HL-60/S4 treated with phorbol 12-myristate 13-acetate at 8.2 ng/mL for 4 days and 3 days (cell line): ENCODE results near the gene TPRX2.
"Not testable (repeated sequence)": the region's sequence is repeated elsewhere in the genome, so short reads cannot be mapped to it uniquely, and the experiment has no call there.

Experiments
- in situ Hi-C: fragments of 300-500 bp; cut with MboI; formaldehyde crosslinking; loops from 2 replicates; pipeline ENCODE4 v1.15.0; 2022; ENCODE audit warnings: low sequenced_read_pairs

The TPRX2 gene, protein sequence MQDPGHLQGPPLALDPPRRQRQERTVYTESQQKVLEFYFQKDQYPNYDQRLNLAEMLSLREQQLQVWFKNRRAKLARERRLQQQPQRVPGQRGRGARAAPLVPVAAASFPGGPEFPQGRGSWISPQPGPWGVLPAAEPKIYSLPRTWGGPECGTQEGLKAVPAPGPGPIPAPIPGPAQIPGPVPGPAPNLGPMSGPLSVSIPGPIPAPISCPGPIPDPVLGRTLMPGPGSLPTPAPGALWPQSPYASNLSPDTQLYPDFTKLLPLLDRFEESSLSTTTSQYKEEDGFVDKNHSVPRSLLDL

GRCh38 chr19:47858646-47859285 lies at the start of gene TPRX2:
TPRX2 (plus strand) TSS chr19:47859235; CDS start chr19:47859247, 12 bp downstream.
- in situ Hi-C loops: not testable (repeated sequence)

DNA sequence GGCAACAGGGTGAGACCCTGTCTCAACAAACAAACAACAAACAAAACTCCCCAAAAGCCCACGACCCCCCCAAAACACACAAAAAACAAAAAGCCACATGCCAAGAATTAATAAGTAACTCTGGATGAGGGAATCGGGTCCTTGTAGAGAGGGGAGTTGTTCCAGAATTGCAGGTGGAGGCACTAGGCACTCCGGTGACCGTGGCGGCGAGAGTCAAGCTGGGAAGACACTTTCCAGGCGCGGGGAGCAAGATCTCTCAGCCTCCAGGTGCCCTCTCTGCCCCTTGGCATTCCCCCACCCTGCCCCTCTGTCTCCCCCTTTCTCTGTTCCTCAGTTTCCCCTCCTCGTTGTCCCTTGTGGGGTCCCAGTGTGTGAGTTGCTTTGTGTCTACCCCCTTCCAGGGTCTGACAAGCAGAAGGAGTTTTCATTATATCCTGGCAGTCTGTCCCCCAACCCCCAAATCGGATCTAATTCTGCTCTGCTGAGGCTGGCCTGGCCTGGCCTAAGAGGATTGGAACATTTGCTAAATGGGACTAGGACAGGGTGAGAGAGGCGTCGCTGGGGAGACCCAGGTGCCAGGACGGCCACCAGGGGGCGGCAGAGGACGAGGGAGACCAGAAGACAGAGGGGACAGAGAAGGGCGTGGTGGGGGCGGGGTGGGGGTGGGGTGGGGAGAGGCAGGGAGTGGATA lies 45.6 kb upstream of the TPRX2 start:
- in situ Hi-C loops: no loop called here

GRCh38 chr19:47813995-47814328 lies 45.1 kb upstream of the TPRX2 start:
- in situ Hi-C loops: no loop called here

- in situ Hi-C loops: not testable (repeated sequence)
Observed at GRCh38 chr19:47816270-47816669, 42.8 kb upstream of the TPRX2 start.

- in situ Hi-C loops: not testable (repeated sequence)
Observed at GRCh38 chr19:47818221-47818620, 40.8 kb upstream of the TPRX2 start.

DNA sequence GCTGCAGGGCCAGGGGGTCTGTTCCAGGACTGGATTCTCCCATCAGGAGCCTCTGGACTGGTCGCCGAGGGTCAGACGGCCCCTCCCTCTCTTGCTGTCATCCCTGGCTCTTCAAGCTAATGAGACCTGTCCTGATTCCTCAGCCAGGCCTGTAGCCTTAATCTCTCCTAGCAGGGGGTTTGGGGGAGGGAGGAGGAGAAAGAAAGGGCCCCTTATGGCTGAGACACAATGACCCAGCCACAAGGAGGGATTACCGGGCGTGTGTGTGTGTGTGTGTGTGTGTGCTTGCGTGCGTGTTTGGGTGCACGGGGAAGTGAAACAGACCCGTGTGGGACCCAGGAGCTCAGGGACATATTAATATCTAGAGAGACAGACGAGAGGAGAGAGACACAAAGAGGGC lies 39.2 kb upstream of the TPRX2 start:
- in situ Hi-C loops: no loop called here

GRCh38 chr19:47820410-47820809 lies 38.6 kb upstream of the TPRX2 start:
- in situ Hi-C loops: no loop called here

DNA sequence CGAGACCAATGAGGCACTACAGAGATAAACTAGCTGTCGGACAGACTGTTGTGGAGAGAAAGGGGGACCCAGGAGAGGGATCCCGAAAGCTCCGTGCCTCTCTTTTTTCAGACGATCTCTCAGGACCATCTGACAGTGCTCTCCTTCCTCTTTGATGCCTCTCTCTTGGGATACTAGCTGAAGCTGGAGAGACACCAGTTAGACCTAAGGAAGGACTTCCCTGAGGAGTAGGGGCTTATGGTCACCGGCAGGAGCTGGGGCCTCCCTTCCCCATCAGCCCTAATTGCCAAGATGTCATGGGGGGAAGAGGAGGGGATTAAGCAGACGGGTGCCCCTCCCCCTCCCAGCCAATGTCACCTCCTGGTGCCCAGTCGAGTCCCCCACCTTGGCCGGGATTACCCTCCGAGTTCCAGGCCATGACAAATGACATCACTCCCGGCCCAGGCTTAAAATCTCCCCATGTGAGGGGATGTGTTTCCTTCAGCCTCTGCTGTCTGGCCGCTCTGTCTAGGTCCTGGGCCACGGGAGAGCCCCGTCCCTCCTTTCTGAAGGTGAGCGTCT lies 37.5 kb upstream of the TPRX2 start, which contains the start of gene CRX:
Gene CRX, plus strand, starts transcription at position 478 of the 561 bp plus-strand sequence. CDS start 12,507 bp downstream, outside the sequence.
- in situ Hi-C loops: no loop called here

DNA sequence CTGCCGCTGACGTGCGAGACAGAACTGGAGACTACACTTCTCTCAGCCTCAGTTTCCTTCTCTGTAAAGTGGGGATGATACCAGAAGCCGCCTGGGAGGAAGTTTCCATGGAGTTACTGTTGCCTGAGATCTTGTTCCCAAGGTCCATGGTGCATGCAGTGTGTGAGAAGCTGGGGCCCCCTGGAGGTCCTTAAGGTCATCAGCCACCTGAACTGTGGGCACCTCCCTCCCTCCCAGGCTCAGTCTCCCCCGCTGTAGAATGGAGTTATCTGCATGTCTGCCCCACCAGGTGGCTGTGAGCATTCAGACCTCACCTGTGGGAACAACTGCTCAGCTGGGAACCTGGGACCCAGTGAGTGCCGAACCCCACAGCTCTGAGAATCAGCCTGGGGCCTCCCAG lies 34.6 kb upstream of the TPRX2 start:
- in situ Hi-C loops: no loop called here

DNA sequence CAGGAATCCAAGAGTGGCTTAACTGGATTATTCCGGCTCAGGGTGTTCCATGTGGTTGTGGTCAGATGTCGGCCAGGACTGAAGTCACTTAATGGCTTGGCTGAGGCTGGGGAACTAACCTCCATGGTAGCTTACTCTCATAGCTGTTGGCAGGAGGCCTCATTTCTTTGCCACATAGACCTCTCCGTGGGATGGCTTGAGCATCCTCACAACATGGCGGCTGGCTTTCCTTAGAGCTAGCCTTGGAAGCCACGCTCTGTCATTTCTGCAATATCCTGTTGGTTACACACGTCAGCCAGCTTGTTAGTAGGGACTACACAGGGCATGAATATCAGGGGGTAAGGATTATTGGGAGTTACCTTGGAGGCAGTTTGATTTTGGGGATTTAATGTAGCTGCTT lies 32.2 kb upstream of the TPRX2 start:
- in situ Hi-C loops: no loop called here

- in situ Hi-C loops: no loop called here
Observed at GRCh38 chr19:47832723-47833122, 26.3 kb upstream of the TPRX2 start.

DNA sequence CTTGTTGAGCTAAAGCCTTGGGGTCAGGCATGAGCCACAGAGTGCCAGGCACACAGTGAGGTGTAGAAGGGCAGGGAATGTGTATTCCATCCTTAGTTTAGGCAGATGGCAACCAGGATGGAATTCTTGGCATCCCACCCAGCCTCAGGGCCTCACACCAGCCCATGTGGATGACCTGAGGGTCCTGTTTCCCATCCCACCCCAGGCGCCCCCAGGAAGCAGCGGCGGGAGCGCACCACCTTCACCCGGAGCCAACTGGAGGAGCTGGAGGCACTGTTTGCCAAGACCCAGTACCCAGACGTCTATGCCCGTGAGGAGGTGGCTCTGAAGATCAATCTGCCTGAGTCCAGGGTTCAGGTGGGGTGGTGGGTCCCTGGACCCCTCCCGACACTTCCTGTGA lies 23.0 kb upstream of the TPRX2 start:
- in situ Hi-C loops: no loop called here

- in situ Hi-C loops: no loop called here
Observed at GRCh38 chr19:47839411-47839810, 19.6 kb upstream of the TPRX2 start.

- in situ Hi-C loops: no loop called here
Observed at GRCh38 chr19:47839913-47840312, 19.1 kb upstream of the TPRX2 start.

- in situ Hi-C loops: no loop called here
Observed at GRCh38 chr19:47842941-47843340, 16.1 kb upstream of the TPRX2 start.

- in situ Hi-C loops: no loop called here
Observed at GRCh38 chr19:47848425-47848822, 10.6 kb upstream of the TPRX2 start.

- in situ Hi-C loops: no loop called here
Observed at GRCh38 chr19:47848823-47849473, 10.1 kb upstream of the TPRX2 start.

DNA sequence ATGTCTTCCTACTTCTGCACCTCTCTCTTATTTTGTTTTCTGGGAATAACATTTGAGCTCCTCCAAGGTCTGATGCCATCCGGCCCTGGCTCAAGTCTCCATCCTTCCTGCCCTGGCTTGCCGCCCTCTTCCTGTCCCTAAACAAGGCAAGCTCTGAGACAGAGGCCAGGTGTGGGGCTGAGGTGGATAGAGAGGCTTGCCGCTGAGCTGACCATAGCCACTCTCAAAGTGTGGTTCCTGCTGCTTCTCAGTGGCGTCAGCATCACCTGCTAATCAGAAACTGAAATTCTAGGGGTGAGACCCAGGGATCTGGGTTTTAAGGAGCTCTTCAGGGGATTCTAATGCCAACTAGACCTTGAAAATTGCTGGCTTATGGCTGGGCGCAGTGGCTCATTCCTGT lies 6.0 kb upstream of the TPRX2 start:
- in situ Hi-C loops: no loop called here

DNA sequence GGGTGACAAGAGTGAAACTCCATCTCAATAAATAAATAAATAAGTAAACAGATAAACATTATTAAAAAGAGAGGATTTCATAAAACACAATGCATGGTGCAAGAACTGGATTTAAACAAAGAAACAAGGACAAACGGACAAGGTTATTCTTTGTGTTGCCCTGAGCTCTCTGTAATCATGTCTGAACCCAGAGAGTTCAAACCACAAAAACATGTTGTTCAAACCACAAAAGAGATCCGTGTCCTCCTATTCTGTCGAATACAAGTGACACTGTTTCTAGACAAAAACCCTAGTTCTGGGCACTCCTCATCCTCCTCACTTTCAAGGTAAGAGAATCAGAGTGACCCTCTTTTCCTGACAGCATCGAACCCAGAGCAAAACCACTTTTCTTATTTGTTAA lies 4.6 kb upstream of the TPRX2 start:
- in situ Hi-C loops: no loop called here

GRCh38 chr19:47858231-47858630 lies 804 bp upstream of the TPRX2 start:
- in situ Hi-C loops: not testable (repeated sequence)

DNA sequence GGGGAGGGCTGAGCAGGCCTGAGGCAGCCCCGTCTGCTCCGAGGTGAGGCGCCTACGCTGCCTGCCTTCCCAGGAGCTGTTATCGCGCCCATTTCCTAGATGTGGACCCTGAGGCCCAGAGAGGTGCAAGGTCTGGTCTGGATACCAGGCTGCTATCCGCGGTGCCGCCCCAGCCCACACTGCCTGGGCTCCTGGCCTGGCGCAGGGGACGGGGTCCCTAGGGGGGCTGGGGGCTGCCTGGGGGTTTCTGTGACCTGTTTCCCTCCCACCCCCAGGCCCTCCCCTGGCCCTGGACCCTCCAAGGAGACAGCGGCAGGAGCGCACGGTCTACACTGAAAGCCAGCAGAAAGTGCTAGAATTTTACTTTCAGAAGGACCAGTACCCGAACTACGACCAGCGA lies 803 bp downstream of the TPRX2 start:
- in situ Hi-C loops: not testable (repeated sequence)
